RWPE2 (cell line): Measurements from ENCODE around the gene RFNG.
A peak's percentile ranks its signal among the peaks of the same experiment; 100 is the strongest.
"Not testable (repeated sequence)": the region's sequence is repeated elsewhere in the genome, so short reads cannot be mapped to it uniquely, and the experiment has no call there.

Experiments used
- ATAC-seq: fragments of 200-7000 bp; cut with Tn5 transposase; 3 replicates; pipeline ENCODE4 v1.9.1; 2021; ENCODE audit warnings: low read depth
- DNase-seq: peaks from one replicate; pipeline ENCODE4 v3.0.0-alpha.2; 2020; ENCODE audit warnings: low spot score
- H3K27ac ChIP-seq: fragments of 450-650 bp; 2 replicates; pipeline ENCODE4 v1.5.1; 2017; ENCODE audit warnings: mild to moderate bottlenecking; ENCODE audit not compliant: poor library complexity, severe bottlenecking
- H3K27me3 ChIP-seq: fragments of 250-450 bp; sonication (Bioruptor Pico); 2 replicates; pipeline ENCODE4 v1.5.1; 2021; ENCODE audit warnings: mild to moderate bottlenecking, moderate library complexity; ENCODE audit not compliant: insufficient read depth, poor library complexity, severe bottlenecking
- H3K36me3 ChIP-seq: fragments of 250-450 bp; sonication (Bioruptor Pico); 2 replicates; pipeline ENCODE4 v1.5.1; 2020; ENCODE audit warnings: low read depth, mild to moderate bottlenecking, moderate library complexity
- H3K4me1 ChIP-seq: fragments of 250-450 bp; sonication (Bioruptor Pico); 2 replicates; pipeline ENCODE4 v1.5.1; 2021; ENCODE audit warnings: mild to moderate bottlenecking, moderate library complexity; ENCODE audit not compliant: insufficient read depth, poor library complexity, severe bottlenecking
- H3K4me3 ChIP-seq: fragments of 250-450 bp; sonication (Bioruptor Pico); 2 replicates; pipeline ENCODE4 v1.5.1; 2021; ENCODE audit warnings: mild to moderate bottlenecking, moderate library complexity; ENCODE audit not compliant: severe bottlenecking
- H3K9me3 ChIP-seq: fragments of 250-450 bp; sonication (Bioruptor Pico); 2 replicates; pipeline ENCODE4 v1.5.1; 2021; ENCODE audit warnings: mild to moderate bottlenecking, moderate library complexity; ENCODE audit not compliant: severe bottlenecking
- TF ChIP-seq, protein P1 (sequence below): fragments of 450-650 bp; IDR thresholded peaks from one replicate; pipeline ENCODE4 v1.5.1; 2017; ENCODE audit warnings: mild to moderate bottlenecking, moderate library complexity; ENCODE audit not compliant: poor library complexity, severe bottlenecking

RFNG gene

DNA sequence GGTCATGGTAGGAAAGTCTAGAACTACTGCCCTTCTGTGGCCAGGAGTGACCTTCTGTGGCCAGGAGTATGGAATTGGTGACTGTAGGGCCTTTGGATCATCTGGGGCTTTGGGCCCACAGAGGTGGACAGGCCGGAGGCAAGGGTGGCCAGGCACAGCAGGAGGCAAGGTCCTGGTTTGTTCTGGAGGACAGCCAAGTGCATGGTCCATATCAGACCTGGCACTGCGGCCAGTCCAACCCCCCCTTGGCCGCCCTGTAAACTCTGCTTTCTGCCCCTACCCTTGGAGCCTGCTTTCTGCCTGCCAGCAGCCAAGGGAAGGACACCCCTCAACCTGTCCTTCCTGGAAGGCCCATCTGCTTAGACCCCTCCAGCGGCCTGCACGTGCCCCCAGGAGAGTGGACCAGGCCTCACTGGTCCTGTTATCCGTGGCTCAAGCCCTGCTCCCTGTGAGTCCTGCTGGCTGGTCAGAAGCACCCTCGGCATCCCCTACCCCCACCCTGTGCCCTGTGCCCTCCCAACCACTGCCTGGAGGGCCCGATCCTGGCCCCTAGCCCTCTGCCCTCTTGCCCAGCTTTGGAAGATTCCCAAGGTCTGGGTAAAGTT lies 11.8 kb downstream of the RFNG start:
- TF ChIP-seq, protein P1, sequence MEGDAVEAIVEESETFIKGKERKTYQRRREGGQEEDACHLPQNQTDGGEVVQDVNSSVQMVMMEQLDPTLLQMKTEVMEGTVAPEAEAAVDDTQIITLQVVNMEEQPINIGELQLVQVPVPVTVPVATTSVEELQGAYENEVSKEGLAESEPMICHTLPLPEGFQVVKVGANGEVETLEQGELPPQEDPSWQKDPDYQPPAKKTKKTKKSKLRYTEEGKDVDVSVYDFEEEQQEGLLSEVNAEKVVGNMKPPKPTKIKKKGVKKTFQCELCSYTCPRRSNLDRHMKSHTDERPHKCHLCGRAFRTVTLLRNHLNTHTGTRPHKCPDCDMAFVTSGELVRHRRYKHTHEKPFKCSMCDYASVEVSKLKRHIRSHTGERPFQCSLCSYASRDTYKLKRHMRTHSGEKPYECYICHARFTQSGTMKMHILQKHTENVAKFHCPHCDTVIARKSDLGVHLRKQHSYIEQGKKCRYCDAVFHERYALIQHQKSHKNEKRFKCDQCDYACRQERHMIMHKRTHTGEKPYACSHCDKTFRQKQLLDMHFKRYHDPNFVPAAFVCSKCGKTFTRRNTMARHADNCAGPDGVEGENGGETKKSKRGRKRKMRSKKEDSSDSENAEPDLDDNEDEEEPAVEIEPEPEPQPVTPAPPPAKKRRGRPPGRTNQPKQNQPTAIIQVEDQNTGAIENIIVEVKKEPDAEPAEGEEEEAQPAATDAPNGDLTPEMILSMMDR, result no peak
- DNase-seq, result no peak

GRCh38 chr17:82038796-82039409 lies 12.7 kb downstream of the RFNG start:
- not testable (repeated sequence) for DNase-seq, H3K9me3 ChIP-seq, H3K27me3 ChIP-seq, ATAC-seq, H3K4me1 ChIP-seq, H3K27ac ChIP-seq, H3K4me3 ChIP-seq
- H3K36me3 ChIP-seq, result peaks cover 18% of the 10 kb centered on the region

More for the DNA sequence above, 11.8 kb downstream of the RFNG start:
- ATAC-seq, result no peak
- H3K36me3 ChIP-seq, result peaks cover 18% of the 10 kb centered on the region
- no peak overlapping the region for H3K27ac ChIP-seq
- H3K4me1 ChIP-seq, result no peaks in the 10 kb centered on the region
- no peaks in the 10 kb centered on the region for H3K9me3 ChIP-seq
- H3K27me3 ChIP-seq, result no peaks in the 10 kb centered on the region
- no peak overlapping the region for H3K4me3 ChIP-seq

- no peaks in the 10 kb centered on the region for H3K27me3 ChIP-seq
- peak overlapping the region; percentile 35 for H3K27ac ChIP-seq
- DNase-seq (no peak), ATAC-seq (no peak)
- peak overlapping the region; percentile 65 for H3K4me3 ChIP-seq
- TF ChIP-seq, protein P1, result no peak
- H3K4me1 ChIP-seq, result no peaks in the 10 kb centered on the region
- no peaks in the 10 kb centered on the region for H3K9me3 ChIP-seq
- H3K36me3 ChIP-seq, result peaks cover 18% of the 10 kb centered on the region
These were observed 13.8 kb downstream of the RFNG start for GRCh38 chr17:82037889-82038195.

GRCh38 chr17:82037092-82037888 lies 14.3 kb downstream of the RFNG start, which contains the start of gene DCXR:
TSS of gene DCXR (minus strand) at chr17:82037697. CDS start at chr17:82037682, 15 bp downstream.
- Histone ChIP-seq H3K36me3 (peaks cover 18% of the 10 kb centered on the region), H3K4me1 (no peaks in the 10 kb centered on the region), H3K9me3 (no peaks in the 10 kb centered on the region), H3K4me3 (peak within 1 kb of the TSS; percentile 65), H3K27ac (peak within 1 kb of the TSS; percentile 35), H3K27me3 (no peaks in the 10 kb centered on the region)
- TF ChIP-seq, protein P1, result peak; percentile 96
- DNase-seq (peak; percentile 99), ATAC-seq (peak; percentile 92)

GRCh38 chr17:82036634-82037091 lies 14.9 kb downstream of the RFNG start:
- H3K27me3 ChIP-seq, result no peaks in the 10 kb centered on the region
- no peaks in the 10 kb centered on the region for H3K4me1 ChIP-seq
- ATAC-seq, result no peak
- H3K4me3 ChIP-seq, result peak overlapping the region; percentile 65
- no peak for DNase-seq
- peak overlapping the region; percentile 35 for H3K27ac ChIP-seq
- no peaks in the 10 kb centered on the region for H3K9me3 ChIP-seq
- TF ChIP-seq, protein P1, result no peak
- peaks cover 18% of the 10 kb centered on the region for H3K36me3 ChIP-seq
